Lower leg skin (tissue), 3 donors: ENCODE data around the gene EPYC.

ENCODE experiments used
- POLR2A ChIP-seq, 2 donors: fragments of 450-650 bp; IDR thresholded peaks; one replicate each; pipeline ENCODE4 v1.6.1; 2016 to 2017; ENCODE audit warnings: antibody characterized with exemption in 2 of 2, mild to moderate bottlenecking in 1 of 2, moderate library complexity in 1 of 2
- TF ChIP-seq, protein P1 (sequence below), 3 donors: fragments of 450-650 bp; IDR thresholded peaks; one replicate each; pipeline ENCODE4 v1.5.1; 2016; ENCODE audit warnings: antibody characterized with exemption in 3 of 3, mild to moderate bottlenecking in 3 of 3, moderate library complexity in 2 of 3

DNA sequence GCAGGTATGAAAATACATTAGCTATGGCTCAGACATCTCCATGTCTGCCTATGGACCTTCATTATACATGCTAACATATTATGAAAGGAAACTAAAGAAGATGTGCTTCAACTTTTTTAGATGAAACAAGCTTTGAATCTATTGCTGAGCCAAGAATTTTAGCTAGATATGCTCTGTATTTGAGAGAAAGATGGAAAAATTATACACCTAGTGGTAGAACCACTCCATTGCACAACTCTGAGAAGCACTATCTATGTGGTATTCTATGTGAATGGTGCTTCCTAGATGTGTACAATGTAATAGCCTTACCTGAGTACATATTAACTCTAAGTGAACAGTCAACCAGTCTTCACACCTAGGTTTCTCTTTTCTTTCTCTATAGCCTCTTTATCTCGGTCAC, 17.3 kb downstream of the EPYC start:
- TF ChIP-seq, protein P1, sequence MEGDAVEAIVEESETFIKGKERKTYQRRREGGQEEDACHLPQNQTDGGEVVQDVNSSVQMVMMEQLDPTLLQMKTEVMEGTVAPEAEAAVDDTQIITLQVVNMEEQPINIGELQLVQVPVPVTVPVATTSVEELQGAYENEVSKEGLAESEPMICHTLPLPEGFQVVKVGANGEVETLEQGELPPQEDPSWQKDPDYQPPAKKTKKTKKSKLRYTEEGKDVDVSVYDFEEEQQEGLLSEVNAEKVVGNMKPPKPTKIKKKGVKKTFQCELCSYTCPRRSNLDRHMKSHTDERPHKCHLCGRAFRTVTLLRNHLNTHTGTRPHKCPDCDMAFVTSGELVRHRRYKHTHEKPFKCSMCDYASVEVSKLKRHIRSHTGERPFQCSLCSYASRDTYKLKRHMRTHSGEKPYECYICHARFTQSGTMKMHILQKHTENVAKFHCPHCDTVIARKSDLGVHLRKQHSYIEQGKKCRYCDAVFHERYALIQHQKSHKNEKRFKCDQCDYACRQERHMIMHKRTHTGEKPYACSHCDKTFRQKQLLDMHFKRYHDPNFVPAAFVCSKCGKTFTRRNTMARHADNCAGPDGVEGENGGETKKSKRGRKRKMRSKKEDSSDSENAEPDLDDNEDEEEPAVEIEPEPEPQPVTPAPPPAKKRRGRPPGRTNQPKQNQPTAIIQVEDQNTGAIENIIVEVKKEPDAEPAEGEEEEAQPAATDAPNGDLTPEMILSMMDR (IDR thresholded peaks at IDR 0.05) = no peak
- TF ChIP-seq POLR2A (IDR thresholded peaks at IDR 0.05) = no peak
